Measurements from ENCODE around the gene C5AR1.

DNA sequence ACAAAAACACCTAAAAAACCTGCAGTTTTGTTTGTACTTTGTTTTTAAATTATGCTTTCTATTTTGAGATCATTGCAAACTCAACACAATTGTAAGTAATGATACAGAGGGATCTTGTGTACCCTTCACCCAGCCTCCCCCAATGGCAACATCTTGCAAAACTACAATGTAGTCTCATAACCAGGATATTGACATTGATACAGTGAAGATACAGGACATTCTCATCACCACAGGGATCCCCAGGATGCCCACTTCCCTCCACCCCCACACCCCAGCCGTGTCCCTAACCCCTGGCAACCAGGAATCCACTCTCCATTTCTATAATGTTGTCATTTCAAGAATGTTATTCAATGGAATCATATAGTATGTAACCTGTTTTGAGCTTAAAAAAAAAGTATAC, 12.0 kb downstream of the C5AR1 start:
- TF ChIP-seq, protein P1, sequence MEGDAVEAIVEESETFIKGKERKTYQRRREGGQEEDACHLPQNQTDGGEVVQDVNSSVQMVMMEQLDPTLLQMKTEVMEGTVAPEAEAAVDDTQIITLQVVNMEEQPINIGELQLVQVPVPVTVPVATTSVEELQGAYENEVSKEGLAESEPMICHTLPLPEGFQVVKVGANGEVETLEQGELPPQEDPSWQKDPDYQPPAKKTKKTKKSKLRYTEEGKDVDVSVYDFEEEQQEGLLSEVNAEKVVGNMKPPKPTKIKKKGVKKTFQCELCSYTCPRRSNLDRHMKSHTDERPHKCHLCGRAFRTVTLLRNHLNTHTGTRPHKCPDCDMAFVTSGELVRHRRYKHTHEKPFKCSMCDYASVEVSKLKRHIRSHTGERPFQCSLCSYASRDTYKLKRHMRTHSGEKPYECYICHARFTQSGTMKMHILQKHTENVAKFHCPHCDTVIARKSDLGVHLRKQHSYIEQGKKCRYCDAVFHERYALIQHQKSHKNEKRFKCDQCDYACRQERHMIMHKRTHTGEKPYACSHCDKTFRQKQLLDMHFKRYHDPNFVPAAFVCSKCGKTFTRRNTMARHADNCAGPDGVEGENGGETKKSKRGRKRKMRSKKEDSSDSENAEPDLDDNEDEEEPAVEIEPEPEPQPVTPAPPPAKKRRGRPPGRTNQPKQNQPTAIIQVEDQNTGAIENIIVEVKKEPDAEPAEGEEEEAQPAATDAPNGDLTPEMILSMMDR (IDR thresholded peaks at IDR 0.05), result no peak
- no peak for TF ChIP-seq POLR2A (IDR thresholded peaks at IDR 0.05)
- TF ChIP-seq EP300 (IDR thresholded peaks at IDR 0.05), result no peak
